Stimulated activated effector memory CD8-positive, alpha-beta T cell treated with anti-CD3 and anti-CD28 coated beads, Interleukin-12 subunit alpha, Interleukin-12 subunit beta, amount 100 ng/mL, for 72 hours (primary cell): ENCODE data around the gene POLR2C.

Experiments
- ATAC-seq: fragments of 150-1000 bp; cut with Tn5 transposase; 2 replicates; pipeline ENCODE4 v1.10.0; 2021
- DNase-seq, 2 donors: peaks; one replicate each; pipeline ENCODE4 v3.0.0; 2021 to 2022; ENCODE audit warnings: low spot score in 2 of 2
- H3K27ac Mint-ChIP-seq: one replicate; pipeline ENCODE4 v1.8.0; 2022; ENCODE audit warnings: mild to moderate bottlenecking, mixed read lengths
- H3K36me3 Mint-ChIP-seq: one replicate; pipeline ENCODE4 v1.8.0; 2022; ENCODE audit warnings: mild to moderate bottlenecking, mixed read lengths
- H3K4me1 Mint-ChIP-seq: one replicate; pipeline ENCODE4 v1.8.0; 2022; ENCODE audit warnings: mixed read lengths
- H3K4me3 Mint-ChIP-seq: one replicate; pipeline ENCODE4 v1.8.0; 2022; ENCODE audit warnings: mild to moderate bottlenecking, mixed read lengths
- H3K9me3 Mint-ChIP-seq: one replicate; pipeline ENCODE4 v1.8.0; 2022; ENCODE audit warnings: mixed read lengths

Gene POLR2C

GRCh38 chr16:57502048-57502775, 39.7 kb downstream of the POLR2C start:
- Mint-ChIP-seq H3K9me3 (no peaks in the 10 kb centered on the region), H3K36me3 (no peaks in the 10 kb centered on the region), H3K27ac (peak overlapping the region; percentile 86)

DNA sequence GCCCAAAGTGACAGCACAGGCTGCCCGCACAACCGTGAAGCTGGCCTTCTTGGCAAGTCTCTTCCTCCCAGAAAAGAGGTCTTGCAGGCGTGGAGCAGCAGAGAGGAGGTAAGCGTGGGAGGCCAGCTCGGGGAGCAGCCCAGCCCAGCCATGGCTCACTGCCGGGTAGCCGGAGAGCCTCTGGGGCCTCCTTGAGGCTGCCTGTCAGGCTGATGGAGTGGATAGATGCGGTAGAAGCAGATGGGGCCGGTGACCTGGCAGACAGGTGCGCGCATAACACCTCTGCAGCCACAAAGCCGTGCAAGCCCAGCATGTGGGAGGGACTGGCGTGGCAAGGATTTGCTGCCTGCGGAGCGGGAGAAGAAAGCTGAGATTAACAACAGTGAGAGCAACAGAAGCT, 40.9 kb downstream of the POLR2C start:
- no peak overlapping the region for H3K4me3 Mint-ChIP-seq
- H3K27ac Mint-ChIP-seq, result no peak overlapping the region
- H3K36me3 Mint-ChIP-seq, result no peaks in the 10 kb centered on the region
- no peak for ATAC-seq
- DNase-seq, result no peak
- H3K4me1 Mint-ChIP-seq, result peaks cover 10% of the 10 kb centered on the region
- no peaks in the 10 kb centered on the region for H3K9me3 Mint-ChIP-seq

More at GRCh38 chr16:57502048-57502775, 39.7 kb downstream of the POLR2C start:
- Mint-ChIP-seq H3K4me1 (peaks cover 10% of the 10 kb centered on the region), H3K4me3 (no peak overlapping the region)
- DNase-seq (no peak), ATAC-seq (no peak)

GRCh38 chr16:57504001-57504400, 41.5 kb downstream of the POLR2C start:
- peaks cover 10% of the 10 kb centered on the region for H3K4me1 Mint-ChIP-seq
- no peak for DNase-seq
- no peaks in the 10 kb centered on the region for H3K9me3 Mint-ChIP-seq
- H3K36me3 Mint-ChIP-seq, result no peaks in the 10 kb centered on the region
- H3K27ac Mint-ChIP-seq, result no peak overlapping the region
- H3K4me3 Mint-ChIP-seq, result no peak overlapping the region
- no peak for ATAC-seq

DNA sequence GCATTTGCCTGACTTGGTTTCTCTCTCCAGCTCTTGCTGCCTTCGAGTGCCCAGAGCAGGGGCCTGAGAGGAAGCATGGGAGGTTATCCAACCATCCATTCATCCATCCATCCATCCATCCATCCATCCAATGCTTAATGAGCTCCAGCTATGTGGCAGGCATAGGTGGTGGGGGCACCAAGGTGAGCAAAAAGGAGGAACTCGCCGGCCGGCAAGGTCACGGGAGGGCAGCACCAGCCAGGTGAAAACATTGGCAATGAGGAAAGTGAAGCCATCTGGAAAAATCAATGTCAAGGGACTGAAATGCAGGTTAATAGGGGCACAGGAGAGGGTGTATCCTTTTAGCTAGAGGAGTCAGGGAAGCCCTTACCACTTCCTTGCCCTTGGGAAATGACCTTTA, 42.0 kb downstream of the POLR2C start:
- Mint-ChIP-seq H3K9me3 (no peaks in the 10 kb centered on the region), H3K4me3 (no peak overlapping the region)
- no peak for ATAC-seq

GRCh38 chr16:57505169-57505568, 42.7 kb downstream of the POLR2C start:
- H3K27ac Mint-ChIP-seq, result no peak overlapping the region
- no peaks in the 10 kb centered on the region for H3K36me3 Mint-ChIP-seq
- ATAC-seq (no peak), DNase-seq (no peak)
- H3K9me3 Mint-ChIP-seq, result no peaks in the 10 kb centered on the region
- peaks cover 10% of the 10 kb centered on the region for H3K4me1 Mint-ChIP-seq
- no peak overlapping the region for H3K4me3 Mint-ChIP-seq

More for the DNA sequence above, 42.0 kb downstream of the POLR2C start:
- no peaks in the 10 kb centered on the region for H3K36me3 Mint-ChIP-seq
- no peak for DNase-seq
- peaks cover 10% of the 10 kb centered on the region for H3K4me1 Mint-ChIP-seq
- no peak overlapping the region for H3K27ac Mint-ChIP-seq

- peaks cover 7% of the 10 kb centered on the region for H3K36me3 Mint-ChIP-seq
- ATAC-seq (no peak), DNase-seq (no peak)
- no peaks in the 10 kb centered on the region for H3K4me1 Mint-ChIP-seq
- H3K4me3 Mint-ChIP-seq, result no peak overlapping the region
- H3K27ac Mint-ChIP-seq, result no peak overlapping the region
- no peaks in the 10 kb centered on the region for H3K9me3 Mint-ChIP-seq
Observed at GRCh38 chr16:57507136-57508034, 44.9 kb downstream of the POLR2C start.

- peaks cover 9% of the 10 kb centered on the region for H3K36me3 Mint-ChIP-seq
- ATAC-seq, result no peak
- peak overlapping the region; percentile 68 for H3K27ac Mint-ChIP-seq
- no peak for DNase-seq
- H3K9me3 Mint-ChIP-seq, result no peaks in the 10 kb centered on the region
- no peaks in the 10 kb centered on the region for H3K4me1 Mint-ChIP-seq
- no peak overlapping the region for H3K4me3 Mint-ChIP-seq
Observed at GRCh38 chr16:57508035-57508425, 45.6 kb downstream of the POLR2C start.

- ATAC-seq (no peak), DNase-seq (no peak)
- no peaks in the 10 kb centered on the region for H3K9me3 Mint-ChIP-seq
- no peak overlapping the region for H3K4me3 Mint-ChIP-seq
- H3K36me3 Mint-ChIP-seq, result peaks cover 22% of the 10 kb centered on the region
- no peaks in the 10 kb centered on the region for H3K4me1 Mint-ChIP-seq
- H3K27ac Mint-ChIP-seq, result peak overlapping the region; percentile 45
Observed at GRCh38 chr16:57509231-57509923, 46.9 kb downstream of the POLR2C start.

DNA sequence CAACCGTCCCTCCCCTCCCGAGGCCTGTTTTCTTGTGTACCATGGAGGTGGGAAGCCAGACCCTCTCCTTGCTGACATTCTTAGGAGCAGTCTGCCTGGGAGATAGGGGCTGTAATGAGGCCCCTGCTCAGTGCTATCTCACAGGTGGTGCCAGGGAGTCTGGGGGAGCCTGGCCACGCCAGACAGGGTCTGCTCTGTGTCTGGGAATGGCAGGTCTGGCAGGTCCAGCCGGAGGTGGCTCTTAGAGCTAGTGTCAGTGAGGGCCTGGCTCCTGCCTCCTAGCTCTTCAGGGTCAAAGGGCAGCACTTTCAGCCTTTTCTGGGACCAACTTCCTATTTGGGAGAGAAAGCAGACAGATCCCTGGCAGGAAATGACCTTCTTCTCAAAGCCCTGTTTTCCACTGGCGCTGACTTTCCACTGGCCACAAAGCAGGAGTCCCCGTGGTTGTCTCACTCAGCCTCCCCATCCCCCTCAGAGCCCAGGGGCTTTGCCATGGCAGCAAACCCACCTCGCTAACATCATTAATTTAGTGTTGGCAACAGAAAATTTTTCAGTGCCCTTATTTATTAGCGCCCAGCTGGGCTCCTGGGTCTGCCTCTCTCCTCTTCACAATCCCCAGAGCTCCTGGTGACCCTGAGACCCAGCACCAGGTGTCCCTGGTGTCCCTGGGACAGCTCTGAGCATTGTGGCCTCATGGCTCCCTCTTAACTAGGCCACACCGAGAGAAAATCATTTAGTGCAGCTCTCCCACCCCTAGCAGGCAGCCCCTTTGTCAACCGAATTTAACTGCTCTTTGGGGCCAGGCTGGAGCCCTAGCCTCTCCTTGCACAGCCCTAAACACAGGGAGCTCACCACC, 47.8 kb downstream of the POLR2C start:
- no peak overlapping the region for H3K4me3 Mint-ChIP-seq
- H3K27ac Mint-ChIP-seq, result peak overlapping the region; percentile 58
- ATAC-seq (no peak), DNase-seq (no peak)
- H3K36me3 Mint-ChIP-seq, result peaks cover 27% of the 10 kb centered on the region
- no peaks in the 10 kb centered on the region for H3K4me1 Mint-ChIP-seq
- H3K9me3 Mint-ChIP-seq, result no peaks in the 10 kb centered on the region

GRCh38 chr16:57512296-57513001, 50.0 kb downstream of the POLR2C start:
- peaks cover 49% of the 10 kb centered on the region for H3K36me3 Mint-ChIP-seq
- no peak overlapping the region for H3K27ac Mint-ChIP-seq
- no peak overlapping the region for H3K4me3 Mint-ChIP-seq
- ATAC-seq (no peak), DNase-seq (no peak)
- no peaks in the 10 kb centered on the region for H3K4me1 Mint-ChIP-seq
- no peaks in the 10 kb centered on the region for H3K9me3 Mint-ChIP-seq

GRCh38 chr16:57513371-57514102, 51.1 kb downstream of the POLR2C start:
- no peak for ATAC-seq
- Mint-ChIP-seq H3K27ac (no peak overlapping the region), H3K9me3 (no peaks in the 10 kb centered on the region), H3K4me1 (peaks cover under 1% of the 10 kb centered on the region), H3K4me3 (no peak overlapping the region), H3K36me3 (peaks cover 58% of the 10 kb centered on the region)
- DNase-seq, result no peak

DNA sequence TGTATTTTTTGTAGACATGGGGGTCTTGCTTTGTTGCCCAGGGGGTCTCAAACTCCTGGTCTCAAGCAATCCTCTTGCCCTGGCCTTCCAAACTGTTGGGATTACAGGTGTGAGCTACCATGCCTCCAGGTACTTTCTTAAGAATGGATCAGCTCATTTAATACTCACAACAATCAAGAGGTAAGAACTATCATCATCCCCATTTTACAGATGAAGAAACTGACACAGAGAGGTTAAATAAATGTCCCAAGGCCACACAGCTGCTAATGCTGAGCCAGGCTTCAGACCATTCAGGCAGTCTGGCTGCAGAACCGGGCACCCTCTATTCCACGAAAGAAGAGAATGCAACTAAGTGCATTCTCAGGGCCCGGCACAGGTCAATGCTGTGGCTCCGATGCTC, 51.9 kb downstream of the POLR2C start:
- Mint-ChIP-seq H3K9me3 (no peaks in the 10 kb centered on the region), H3K27ac (no peak overlapping the region), H3K4me3 (no peak overlapping the region), H3K36me3 (peaks cover 66% of the 10 kb centered on the region), H3K4me1 (peaks cover 7% of the 10 kb centered on the region)
- ATAC-seq (no peak), DNase-seq (no peak)

GRCh38 chr16:57514791-57515600, 52.5 kb downstream of the POLR2C start:
- Mint-ChIP-seq H3K27ac (peak overlapping the region; percentile 22), H3K4me3 (no peak overlapping the region), H3K9me3 (no peaks in the 10 kb centered on the region), H3K4me1 (peaks cover 10% of the 10 kb centered on the region), H3K36me3 (peaks cover 72% of the 10 kb centered on the region)
- ATAC-seq, result no peak
- no peak for DNase-seq
